ENCODE results near the gene RRM2.

DNA sequence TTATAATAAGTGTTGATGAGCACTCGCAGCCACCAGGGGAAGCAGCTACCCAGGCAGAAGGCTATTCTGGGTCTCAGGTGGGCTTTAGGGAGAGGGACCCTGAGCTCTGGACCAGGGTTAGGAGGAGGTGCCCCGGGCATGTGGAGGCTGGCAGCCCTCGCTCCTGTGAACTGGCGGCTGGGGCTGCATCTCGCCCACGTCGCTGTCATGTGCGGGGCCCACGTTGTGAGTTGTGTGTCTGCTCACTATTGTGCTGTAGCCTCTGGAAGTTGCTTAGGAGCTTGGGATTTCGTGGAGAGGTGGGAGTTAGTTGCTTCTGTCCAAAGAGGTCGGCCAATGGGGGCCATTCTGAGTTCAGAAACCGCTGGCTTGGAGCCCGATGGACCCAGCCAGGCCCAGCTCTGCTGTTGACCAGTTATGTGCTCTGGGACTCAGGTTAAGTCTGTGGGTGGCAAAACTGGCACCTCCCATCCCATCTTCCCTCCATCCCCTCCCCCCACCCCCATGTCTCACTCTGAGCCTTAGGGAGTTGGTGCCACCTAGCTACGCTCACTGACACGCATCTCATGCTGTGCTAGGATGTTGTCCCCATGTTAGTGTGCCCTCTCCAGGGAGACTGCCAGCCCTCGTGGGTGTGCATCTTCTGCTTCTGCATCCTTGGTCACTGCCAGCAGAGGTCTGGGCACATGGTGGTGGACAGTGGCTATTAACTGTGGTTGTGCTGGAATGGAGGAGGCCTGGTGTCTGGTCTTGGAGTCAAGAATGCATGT is 18.5 kb downstream of the RRM2 start:
- TF ChIP-seq, protein P1, sequence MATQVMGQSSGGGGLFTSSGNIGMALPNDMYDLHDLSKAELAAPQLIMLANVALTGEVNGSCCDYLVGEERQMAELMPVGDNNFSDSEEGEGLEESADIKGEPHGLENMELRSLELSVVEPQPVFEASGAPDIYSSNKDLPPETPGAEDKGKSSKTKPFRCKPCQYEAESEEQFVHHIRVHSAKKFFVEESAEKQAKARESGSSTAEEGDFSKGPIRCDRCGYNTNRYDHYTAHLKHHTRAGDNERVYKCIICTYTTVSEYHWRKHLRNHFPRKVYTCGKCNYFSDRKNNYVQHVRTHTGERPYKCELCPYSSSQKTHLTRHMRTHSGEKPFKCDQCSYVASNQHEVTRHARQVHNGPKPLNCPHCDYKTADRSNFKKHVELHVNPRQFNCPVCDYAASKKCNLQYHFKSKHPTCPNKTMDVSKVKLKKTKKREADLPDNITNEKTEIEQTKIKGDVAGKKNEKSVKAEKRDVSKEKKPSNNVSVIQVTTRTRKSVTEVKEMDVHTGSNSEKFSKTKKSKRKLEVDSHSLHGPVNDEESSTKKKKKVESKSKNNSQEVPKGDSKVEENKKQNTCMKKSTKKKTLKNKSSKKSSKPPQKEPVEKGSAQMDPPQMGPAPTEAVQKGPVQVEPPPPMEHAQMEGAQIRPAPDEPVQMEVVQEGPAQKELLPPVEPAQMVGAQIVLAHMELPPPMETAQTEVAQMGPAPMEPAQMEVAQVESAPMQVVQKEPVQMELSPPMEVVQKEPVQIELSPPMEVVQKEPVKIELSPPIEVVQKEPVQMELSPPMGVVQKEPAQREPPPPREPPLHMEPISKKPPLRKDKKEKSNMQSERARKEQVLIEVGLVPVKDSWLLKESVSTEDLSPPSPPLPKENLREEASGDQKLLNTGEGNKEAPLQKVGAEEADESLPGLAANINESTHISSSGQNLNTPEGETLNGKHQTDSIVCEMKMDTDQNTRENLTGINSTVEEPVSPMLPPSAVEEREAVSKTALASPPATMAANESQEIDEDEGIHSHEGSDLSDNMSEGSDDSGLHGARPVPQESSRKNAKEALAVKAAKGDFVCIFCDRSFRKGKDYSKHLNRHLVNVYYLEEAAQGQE (IDR thresholded peaks at IDR 0.05; ENCODE audit: borderline replicate concordance) = no peak
- TF ChIP-seq TAF1 (IDR thresholded peaks at IDR 0.05; ENCODE audit: low read depth) (no peak), EZH2 (IDR thresholded peaks at IDR 0.05; ENCODE audit: borderline replicate concordance, insufficient read depth, low read length, poor library complexity, severe bottlenecking) (no peak), EP300 (conservative IDR thresholded peaks at IDR 0.05; ENCODE audit: poor library complexity, severe bottlenecking) (no peak)
- TF ChIP-seq, protein P2, sequence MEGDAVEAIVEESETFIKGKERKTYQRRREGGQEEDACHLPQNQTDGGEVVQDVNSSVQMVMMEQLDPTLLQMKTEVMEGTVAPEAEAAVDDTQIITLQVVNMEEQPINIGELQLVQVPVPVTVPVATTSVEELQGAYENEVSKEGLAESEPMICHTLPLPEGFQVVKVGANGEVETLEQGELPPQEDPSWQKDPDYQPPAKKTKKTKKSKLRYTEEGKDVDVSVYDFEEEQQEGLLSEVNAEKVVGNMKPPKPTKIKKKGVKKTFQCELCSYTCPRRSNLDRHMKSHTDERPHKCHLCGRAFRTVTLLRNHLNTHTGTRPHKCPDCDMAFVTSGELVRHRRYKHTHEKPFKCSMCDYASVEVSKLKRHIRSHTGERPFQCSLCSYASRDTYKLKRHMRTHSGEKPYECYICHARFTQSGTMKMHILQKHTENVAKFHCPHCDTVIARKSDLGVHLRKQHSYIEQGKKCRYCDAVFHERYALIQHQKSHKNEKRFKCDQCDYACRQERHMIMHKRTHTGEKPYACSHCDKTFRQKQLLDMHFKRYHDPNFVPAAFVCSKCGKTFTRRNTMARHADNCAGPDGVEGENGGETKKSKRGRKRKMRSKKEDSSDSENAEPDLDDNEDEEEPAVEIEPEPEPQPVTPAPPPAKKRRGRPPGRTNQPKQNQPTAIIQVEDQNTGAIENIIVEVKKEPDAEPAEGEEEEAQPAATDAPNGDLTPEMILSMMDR (IDR thresholded peaks at IDR 0.05; ENCODE audit: poor library complexity, severe bottlenecking) = peak; percentile 31

All from neural cell (in vitro differentiated cells).